Measurements from ENCODE around the gene OR51B2. TPM values are rescaled to one million over a fixed set of nuclear protein-coding genes. Genes with fewer than 3 reads are reported as not detected.
A peak's percentile ranks its signal among the peaks of the same experiment; 100 is the strongest.
"Not testable (repeated sequence)": the region's sequence is repeated elsewhere in the genome, so short reads cannot be mapped to it uniquely, and the experiment has no call there.

OR51B2 gene
- total RNA-seq, 1 donor from 2014 or later = 0.56 TPM

DNA sequence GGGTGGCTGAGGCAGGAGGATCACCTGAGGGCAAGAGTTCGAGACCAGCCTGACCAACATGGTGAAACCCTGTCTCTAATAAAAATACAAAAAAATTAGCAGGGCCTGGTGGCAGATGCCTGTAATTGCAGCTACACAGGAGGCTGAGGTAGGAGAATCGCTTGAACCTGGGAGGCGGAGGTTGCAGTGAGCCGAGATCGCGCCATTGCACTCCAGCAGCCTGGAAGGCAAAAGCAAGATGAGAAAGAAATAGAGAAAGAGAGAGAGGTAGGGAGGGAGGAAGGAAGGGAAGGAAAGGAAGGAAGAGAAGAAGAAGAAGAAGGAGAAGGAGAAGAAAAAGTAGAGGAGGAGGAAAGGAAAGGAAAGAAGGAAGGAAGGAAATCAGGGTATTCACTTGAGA lies 42.3 kb upstream of the OR51B2 start:
- H3K4me3 Mint-ChIP-seq = not testable (repeated sequence)

DNA sequence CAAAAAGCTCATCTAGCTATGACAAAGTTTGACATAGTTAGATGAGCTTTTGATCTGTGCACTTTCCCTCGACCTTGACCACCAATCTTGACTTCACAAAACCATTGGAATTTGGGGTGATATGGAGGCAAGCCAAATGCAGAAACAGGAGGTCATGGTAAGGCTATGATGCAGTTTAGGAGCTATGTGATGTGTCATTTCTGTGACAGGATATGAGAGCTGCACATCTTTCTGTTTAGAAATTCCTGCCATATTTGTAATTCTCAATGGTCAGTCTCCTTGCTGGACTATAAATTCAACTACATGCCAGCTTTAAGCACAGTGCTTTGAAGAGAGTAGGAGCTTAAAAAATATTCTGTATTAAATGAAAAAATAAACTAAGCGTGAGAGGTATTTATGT lies 40.1 kb upstream of the OR51B2 start:
- TF ChIP-seq, protein P1, sequence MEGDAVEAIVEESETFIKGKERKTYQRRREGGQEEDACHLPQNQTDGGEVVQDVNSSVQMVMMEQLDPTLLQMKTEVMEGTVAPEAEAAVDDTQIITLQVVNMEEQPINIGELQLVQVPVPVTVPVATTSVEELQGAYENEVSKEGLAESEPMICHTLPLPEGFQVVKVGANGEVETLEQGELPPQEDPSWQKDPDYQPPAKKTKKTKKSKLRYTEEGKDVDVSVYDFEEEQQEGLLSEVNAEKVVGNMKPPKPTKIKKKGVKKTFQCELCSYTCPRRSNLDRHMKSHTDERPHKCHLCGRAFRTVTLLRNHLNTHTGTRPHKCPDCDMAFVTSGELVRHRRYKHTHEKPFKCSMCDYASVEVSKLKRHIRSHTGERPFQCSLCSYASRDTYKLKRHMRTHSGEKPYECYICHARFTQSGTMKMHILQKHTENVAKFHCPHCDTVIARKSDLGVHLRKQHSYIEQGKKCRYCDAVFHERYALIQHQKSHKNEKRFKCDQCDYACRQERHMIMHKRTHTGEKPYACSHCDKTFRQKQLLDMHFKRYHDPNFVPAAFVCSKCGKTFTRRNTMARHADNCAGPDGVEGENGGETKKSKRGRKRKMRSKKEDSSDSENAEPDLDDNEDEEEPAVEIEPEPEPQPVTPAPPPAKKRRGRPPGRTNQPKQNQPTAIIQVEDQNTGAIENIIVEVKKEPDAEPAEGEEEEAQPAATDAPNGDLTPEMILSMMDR (IDR thresholded peaks at IDR 0.05; ENCODE audit: unreplicated experiment) = no peak
- Mint-ChIP-seq H3K27me3 (ENCODE audit: low read depth) (peaks cover 3% of the 10 kb centered on the region), H3K27ac (no peak overlapping the region), H3K36me3 (no peaks in the 10 kb centered on the region), H3K9me3 (no peaks in the 10 kb centered on the region), H3K4me1 (peaks cover 2% of the 10 kb centered on the region), H3K4me3 (no peak overlapping the region)
- no peak for DNase-seq (ENCODE audit: low spot score in 2 of 2, unreplicated experiment in 2 of 2)

More for the DNA sequence above, 42.3 kb upstream of the OR51B2 start:
- not testable (repeated sequence) for H3K9me3 Mint-ChIP-seq; H3K27ac Mint-ChIP-seq; H3K27me3 Mint-ChIP-seq (ENCODE audit: low read depth); DNase-seq (ENCODE audit: low spot score in 2 of 2, unreplicated experiment in 2 of 2); H3K4me1 Mint-ChIP-seq; H3K36me3 Mint-ChIP-seq
- TF ChIP-seq, protein P1 (IDR thresholded peaks at IDR 0.05; ENCODE audit: unreplicated experiment) = peak; percentile 47

DNA sequence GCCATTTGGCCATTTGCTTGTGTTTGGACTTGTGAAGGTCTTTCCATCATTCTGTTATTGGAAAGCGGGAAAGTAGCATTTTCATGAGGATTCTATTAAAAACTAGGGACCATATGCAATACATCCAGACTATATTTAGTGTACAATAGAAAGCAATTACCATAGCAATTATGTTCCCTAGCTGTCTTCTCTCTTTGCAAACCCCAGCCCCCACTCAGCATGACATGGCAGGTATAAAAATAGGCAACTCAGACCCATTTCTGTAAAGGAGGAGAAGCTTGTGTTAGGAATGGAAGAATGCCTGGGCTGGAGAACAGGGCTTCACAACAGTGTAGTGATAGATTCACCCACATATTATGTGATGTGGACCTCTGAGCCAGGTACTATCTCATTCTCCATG lies 39.6 kb upstream of the OR51B2 start:
- TF ChIP-seq, protein P1 (IDR thresholded peaks at IDR 0.05; ENCODE audit: unreplicated experiment) = no peak
- Mint-ChIP-seq H3K27me3 (ENCODE audit: low read depth) (peaks cover 3% of the 10 kb centered on the region), H3K4me3 (no peak overlapping the region), H3K9me3 (no peaks in the 10 kb centered on the region), H3K4me1 (peaks cover 2% of the 10 kb centered on the region), H3K27ac (no peak overlapping the region), H3K36me3 (no peaks in the 10 kb centered on the region)
- DNase-seq (ENCODE audit: low spot score in 2 of 2, unreplicated experiment in 2 of 2) = no peak

DNA sequence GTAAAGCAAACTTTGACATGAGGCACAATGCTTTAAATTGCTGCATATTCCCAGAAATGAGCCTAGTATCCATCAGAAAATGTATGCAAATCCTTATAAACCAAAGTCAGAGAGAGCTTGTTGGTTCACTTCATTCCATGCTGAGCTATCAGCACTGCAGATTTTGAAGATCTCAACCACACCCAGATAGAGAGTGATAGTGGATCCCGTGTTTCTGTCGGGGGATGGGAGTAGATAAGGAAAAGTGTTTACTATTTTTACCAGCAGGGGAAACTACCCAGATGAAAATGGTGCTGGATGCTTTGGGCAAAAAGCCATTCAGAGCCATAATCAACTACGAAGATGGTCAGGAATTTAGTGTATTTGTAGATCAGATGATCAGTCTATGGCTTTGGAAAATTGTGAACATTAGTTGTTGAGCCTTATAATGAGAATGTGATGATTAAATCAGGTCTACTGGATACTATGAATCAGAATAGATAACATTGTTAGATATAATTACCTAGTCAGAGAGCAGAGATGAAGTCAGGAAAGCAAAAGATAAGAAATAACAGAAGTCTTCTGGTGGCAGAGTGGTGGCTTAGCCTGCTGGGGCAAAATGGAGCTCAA lies 38.0 kb upstream of the OR51B2 start:
- H3K4me3 Mint-ChIP-seq = no peak overlapping the region
- TF ChIP-seq, protein P1 (IDR thresholded peaks at IDR 0.05; ENCODE audit: unreplicated experiment) = no peak
- H3K27ac Mint-ChIP-seq = no peak overlapping the region
- no peaks in the 10 kb centered on the region for H3K9me3 Mint-ChIP-seq
- H3K4me1 Mint-ChIP-seq = peaks cover 2% of the 10 kb centered on the region
- no peak for DNase-seq (ENCODE audit: low spot score in 2 of 2, unreplicated experiment in 2 of 2)
- peaks cover 3% of the 10 kb centered on the region for H3K27me3 Mint-ChIP-seq (ENCODE audit: low read depth)
- H3K36me3 Mint-ChIP-seq = no peaks in the 10 kb centered on the region

DNA sequence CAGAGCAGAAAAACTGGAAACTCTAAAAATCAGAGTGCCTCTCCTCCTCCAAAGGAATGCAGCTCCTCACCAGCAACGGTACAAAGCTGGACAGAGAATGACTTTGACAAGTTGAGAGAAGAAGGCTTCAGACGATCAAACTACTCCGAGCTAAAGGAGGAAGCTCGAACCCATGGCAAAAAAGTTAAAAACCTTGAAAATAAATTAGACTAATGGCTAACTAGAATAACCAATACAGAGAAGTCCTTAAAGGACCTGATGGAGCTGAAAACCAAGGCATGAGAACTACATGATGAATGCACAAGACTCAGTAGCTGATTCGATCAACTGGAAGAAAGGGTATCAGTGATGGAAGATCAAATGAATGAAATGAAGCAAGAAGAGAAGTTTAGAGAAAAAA lies 31.9 kb upstream of the OR51B2 start:
- H3K36me3 Mint-ChIP-seq; H3K27ac Mint-ChIP-seq; H3K9me3 Mint-ChIP-seq; DNase-seq (ENCODE audit: low spot score in 2 of 2, unreplicated experiment in 2 of 2); H3K4me1 Mint-ChIP-seq; H3K27me3 Mint-ChIP-seq (ENCODE audit: low read depth); H3K4me3 Mint-ChIP-seq: not testable (repeated sequence)

DNA sequence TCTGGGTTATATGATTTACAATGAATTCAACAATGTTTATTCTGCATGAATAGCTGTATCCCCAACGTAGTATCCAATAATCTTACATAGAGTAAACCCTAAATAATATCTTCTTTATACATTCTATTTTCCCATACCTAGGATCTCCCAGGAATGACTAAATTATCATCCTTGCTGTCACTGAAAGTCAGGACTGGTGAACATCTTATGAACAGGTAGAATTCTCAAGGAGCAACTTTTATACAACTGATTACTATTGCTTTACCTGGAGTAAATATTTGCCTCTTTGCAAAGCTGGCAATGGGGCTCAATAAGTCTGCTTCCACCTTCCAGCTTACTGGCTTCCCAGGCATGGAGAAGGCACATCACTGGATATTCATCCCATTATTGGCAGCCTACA lies 27.1 kb upstream of the OR51B2 start, which contains the start of gene OR51B6:
OR51B6 (plus strand) TSS at position 301 of the 400 bp plus-strand sequence; CDS start at position 301, 0 bp downstream.
- Mint-ChIP-seq H3K4me1 (no peaks in the 10 kb centered on the region), H3K4me3 (no peak within 1 kb of the TSS), H3K36me3 (no peaks in the 10 kb centered on the region), H3K27ac (no peak within 1 kb of the TSS), H3K27me3 (ENCODE audit: low read depth) (peaks cover 24% of the 10 kb centered on the region), H3K9me3 (no peaks in the 10 kb centered on the region)
- DNase-seq (ENCODE audit: low spot score in 2 of 2, unreplicated experiment in 2 of 2) = no peak
- TF ChIP-seq, protein P1 (IDR thresholded peaks at IDR 0.05; ENCODE audit: unreplicated experiment) = no peak
